CD4-positive, alpha-beta T cell treated with Interleukin-15 for 4 hours (primary cell): ENCODE measurements around the gene TMEM82.

ENCODE experiments used
- DNase-seq: peaks from one replicate; pipeline ENCODE4 v3.0.0-alpha.2; 2020; ENCODE audit warnings: low spot score

Gene TMEM82

GRCh38 chr1:15736038-15736891 is 6.0 kb upstream of the TMEM82 start, which contains the start of gene SLC25A34:
Gene SLC25A34, plus strand, starts transcription at chr1:15736258. Its CDS starts 228 bp downstream, at chr1:15736486.
- DNase-seq = no peak

GRCh38 chr1:15736892-15737261 is 5.4 kb upstream of the TMEM82 start:
- DNase-seq = no peak

GRCh38 chr1:15737324-15738319 is 4.7 kb upstream of the TMEM82 start:
- DNase-seq = no peak

GRCh38 chr1:15738416-15739113 is 3.7 kb upstream of the TMEM82 start:
- no peak for DNase-seq

GRCh38 chr1:15739259-15739658 is 3.0 kb upstream of the TMEM82 start:
- DNase-seq = no peak

GRCh38 chr1:15739745-15740144 is 2.6 kb upstream of the TMEM82 start:
- DNase-seq = no peak

- DNase-seq = peak; percentile 59
Observed at GRCh38 chr1:15740924-15741850, 1.1 kb upstream of the TMEM82 start.

- DNase-seq = no peak
Observed at GRCh38 chr1:15744122-15744679, 1.9 kb downstream of the TMEM82 start.

GRCh38 chr1:15747378-15747777 is 5.1 kb downstream of the TMEM82 start:
- no peak for DNase-seq

GRCh38 chr1:15748264-15748663 is 6.0 kb downstream of the TMEM82 start:
- DNase-seq = no peak

GRCh38 chr1:15748690-15749398 is 6.5 kb downstream of the TMEM82 start:
- DNase-seq = no peak

- DNase-seq = no peak
Observed at GRCh38 chr1:15749399-15750291, 7.3 kb downstream of the TMEM82 start.

GRCh38 chr1:15750924-15751323 is 8.6 kb downstream of the TMEM82 start:
- DNase-seq = no peak

GRCh38 chr1:15751717-15752116 is 9.4 kb downstream of the TMEM82 start:
- no peak for DNase-seq

GRCh38 chr1:15753776-15754175 is 11.5 kb downstream of the TMEM82 start:
- DNase-seq = no peak

GRCh38 chr1:15755021-15755645 is 12.8 kb downstream of the TMEM82 start:
- no peak for DNase-seq

- no peak for DNase-seq
Observed at GRCh38 chr1:15755646-15756040, 13.3 kb downstream of the TMEM82 start.
